SJSA1 (cell line): ENCODE measurements around the gene MYH9. TPM values are rescaled to one million over a fixed set of nuclear protein-coding genes. Genes with fewer than 3 reads are reported as not detected.

Experiments
- DNase-seq, 2 experiments: peaks; one replicate each; pipeline ENCODE4 v3.0.0-alpha.2; 2015 to 2020; ENCODE audit warnings: low spot score in 2 of 2, low read depth in 1 of 2
- H3K27ac ChIP-seq: fragments of 250-450 bp; sonication (Bioruptor Pico); 2 replicates; pipeline ENCODE4 v1.5.1; 2020; ENCODE audit warnings: mild to moderate bottlenecking, moderate library complexity
- H3K27me3 ChIP-seq: fragments of 250-450 bp; sonication (Bioruptor Pico); replicated peaks from 2 replicates; pipeline ENCODE4 v1.5.1; 2020; ENCODE audit warnings: mild to moderate bottlenecking, moderate library complexity
- H3K36me3 ChIP-seq: fragments of 250-450 bp; sonication (Bioruptor Pico); 2 replicates; pipeline ENCODE4 v1.5.1; 2020; ENCODE audit warnings: mild to moderate bottlenecking
- H3K4me1 ChIP-seq: fragments of 250-450 bp; sonication (Bioruptor Pico); replicated peaks from 2 replicates; pipeline ENCODE4 v1.6.1; 2021; ENCODE audit warnings: mild to moderate bottlenecking
- H3K4me3 ChIP-seq: fragments of 250-450 bp; sonication (Bioruptor Pico); 2 replicates; pipeline ENCODE4 v1.5.1; 2020; ENCODE audit warnings: mild to moderate bottlenecking
- H3K9me3 ChIP-seq: fragments of 250-450 bp; sonication (Bioruptor Pico); replicated peaks from 2 replicates; pipeline ENCODE4 v1.5.1; 2020; ENCODE audit warnings: mild to moderate bottlenecking
- total RNA-seq: library from RNA; depleted of rRNA; stranded (reverse); fragments of >200 nt; shearing (Covaris generic); gene quantifications from 2 replicates; pipeline ENCODE4 v1.2.3, GENCODE V29; 2014

The MYH9 gene
- total RNA-seq, 1 experiment from 2014 or later = 668 TPM

DNA sequence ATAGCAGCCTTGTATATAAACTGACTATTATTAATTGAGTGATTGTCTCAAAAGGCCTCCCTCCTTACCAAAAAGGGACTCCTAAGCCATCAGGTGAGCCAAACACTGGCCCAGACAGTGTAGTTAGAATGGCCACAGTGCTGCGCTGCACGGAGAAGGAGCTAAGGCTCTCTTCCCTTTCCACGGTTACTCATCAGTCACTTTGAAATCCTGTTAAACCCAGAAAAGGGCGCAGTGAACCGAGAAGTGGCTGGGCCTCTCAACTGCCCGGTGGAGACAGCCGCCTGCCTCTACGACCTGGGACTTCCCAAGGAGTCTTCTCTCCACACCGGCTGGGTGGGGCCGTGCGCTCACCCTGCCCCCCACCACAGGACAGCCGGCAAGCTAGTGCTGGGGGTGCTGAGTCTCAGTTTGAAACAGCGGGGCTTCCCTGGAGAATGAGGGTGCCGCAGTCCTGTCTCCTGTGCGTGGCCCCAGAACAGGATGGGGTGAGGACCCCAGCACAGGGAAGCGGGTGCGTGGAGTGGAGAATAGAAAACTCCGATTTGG lies 1.3 kb downstream of the MYH9 start:
- DNase-seq = no peak
- Histone ChIP-seq H3K4me1 (peaks cover 42% of the 10 kb centered on the region), H3K27me3 (no peaks in the 10 kb centered on the region), H3K4me3 (peak overlapping the region; percentile 88), H3K27ac (peak overlapping the region; percentile 64), H3K9me3 (no peaks in the 10 kb centered on the region), H3K36me3 (peaks cover 59% of the 10 kb centered on the region)

DNA sequence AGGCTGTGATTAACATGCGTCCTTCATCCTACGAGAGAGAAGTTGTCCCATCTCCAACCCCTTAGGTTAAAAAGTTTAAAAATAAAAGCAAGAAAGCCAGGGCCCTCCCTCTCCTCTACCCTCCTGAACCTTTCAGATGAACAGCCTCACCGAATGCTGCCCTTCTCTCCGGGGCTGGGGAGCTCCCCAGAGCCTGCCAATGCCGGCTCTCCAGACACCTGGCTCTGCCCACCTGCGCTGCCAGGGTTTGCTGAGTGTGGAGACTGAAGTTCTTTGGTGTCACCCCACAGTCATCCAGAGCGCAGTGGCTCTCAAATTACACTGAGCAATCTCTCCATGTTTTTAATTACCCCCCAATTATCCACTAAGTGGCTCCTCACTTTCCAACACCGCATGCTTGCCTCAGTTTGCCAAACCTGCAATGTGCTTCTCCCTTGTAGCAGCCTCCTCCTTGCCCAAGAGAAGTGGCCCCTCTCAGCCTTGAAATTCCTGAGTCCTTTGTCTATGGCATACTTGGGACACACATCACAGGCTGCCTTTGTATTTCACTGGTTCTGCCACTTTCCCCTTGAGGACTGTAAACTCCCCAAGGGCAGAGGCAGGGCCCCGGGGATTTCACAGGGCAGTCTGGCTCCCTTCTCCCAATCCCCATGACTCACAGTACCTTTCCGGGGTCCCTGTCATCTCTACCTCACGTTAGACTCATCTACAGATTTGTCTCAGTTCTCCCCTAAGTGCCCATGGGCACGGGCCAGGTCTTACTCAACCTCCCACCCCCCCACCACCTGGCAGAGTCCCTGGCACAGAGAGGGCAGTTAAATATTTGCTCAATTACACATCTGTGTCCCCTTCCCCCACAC lies 2.0 kb downstream of the MYH9 start:
- Histone ChIP-seq H3K9me3 (no peaks in the 10 kb centered on the region), H3K27me3 (no peaks in the 10 kb centered on the region), H3K36me3 (peaks cover 65% of the 10 kb centered on the region), H3K4me1 (peaks cover 46% of the 10 kb centered on the region), H3K4me3 (peak overlapping the region; percentile 88), H3K27ac (peak overlapping the region; percentile 64)
- DNase-seq = peak; percentile 84 to 91

DNA sequence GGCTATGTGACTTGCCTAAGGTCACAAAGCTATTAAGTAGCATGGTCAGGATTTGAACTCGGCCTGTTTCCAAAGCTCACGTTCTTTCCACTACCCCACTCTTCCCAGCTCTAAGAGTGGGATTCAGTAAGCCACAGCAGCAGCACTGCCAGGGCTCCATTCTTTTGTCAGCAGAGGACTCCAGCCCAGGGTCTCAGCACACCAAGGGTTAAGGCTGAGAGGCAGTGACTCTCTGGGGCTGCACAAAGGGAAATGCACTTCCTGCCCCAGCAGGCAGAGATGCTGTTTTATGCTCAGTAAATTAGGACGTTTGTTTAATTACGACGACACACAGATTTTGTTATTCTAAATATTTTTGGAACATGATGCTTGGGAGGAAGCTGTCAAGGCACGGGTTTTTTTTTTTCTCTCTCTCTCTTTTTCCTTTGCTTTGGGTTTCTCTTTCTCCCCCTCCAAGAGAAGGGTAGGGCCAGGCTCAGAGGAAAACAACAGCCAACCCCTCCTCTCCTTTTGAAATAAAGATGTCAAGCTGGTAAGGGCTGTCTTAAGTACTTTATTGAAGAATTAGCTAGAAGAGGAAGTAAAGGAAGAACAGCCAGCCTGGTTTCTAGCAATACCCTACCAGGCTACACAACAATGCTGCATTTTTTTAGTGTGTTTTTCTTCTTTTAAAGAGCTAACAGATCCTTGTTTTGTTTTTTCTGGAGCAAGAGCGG lies 2.8 kb downstream of the MYH9 start:
- no peaks in the 10 kb centered on the region for H3K27me3 ChIP-seq
- peak overlapping the region; percentile 64 for H3K27ac ChIP-seq
- H3K36me3 ChIP-seq = peaks cover 72% of the 10 kb centered on the region
- H3K4me1 ChIP-seq = peaks cover 54% of the 10 kb centered on the region
- H3K4me3 ChIP-seq = peak overlapping the region; percentile 88
- no peaks in the 10 kb centered on the region for H3K9me3 ChIP-seq
- DNase-seq = peak in 1 of 2 experiments; percentile 62

DNA sequence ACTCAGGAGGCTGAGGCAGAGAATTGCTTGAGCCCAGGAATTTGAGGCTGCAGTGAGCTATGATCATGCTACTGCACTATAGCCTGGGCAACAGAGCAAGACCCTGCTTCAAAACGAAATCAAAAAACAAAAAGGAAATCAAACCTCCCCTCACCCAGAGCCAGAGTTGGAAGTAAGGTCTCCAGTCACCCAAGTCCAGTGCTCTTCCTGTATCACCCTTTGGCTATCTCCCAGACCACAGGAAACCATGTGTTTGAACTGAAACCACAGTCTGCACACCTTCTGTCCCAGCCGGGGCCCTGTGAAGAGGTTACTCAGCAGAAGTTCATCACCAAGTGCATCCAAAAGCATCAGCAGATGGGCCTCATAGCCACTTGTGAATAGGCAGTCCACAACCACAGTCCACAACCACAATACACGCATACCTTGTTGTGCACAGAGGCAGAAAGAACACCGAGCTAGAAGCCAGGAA lies 4.6 kb downstream of the MYH9 start:
- DNase-seq = peak; percentile 50 to 67
- Histone ChIP-seq H3K27me3 (no peaks in the 10 kb centered on the region), H3K27ac (no peak overlapping the region), H3K4me3 (no peak overlapping the region), H3K9me3 (no peaks in the 10 kb centered on the region), H3K4me1 (peaks cover 63% of the 10 kb centered on the region), H3K36me3 (peaks cover 90% of the 10 kb centered on the region)

DNA sequence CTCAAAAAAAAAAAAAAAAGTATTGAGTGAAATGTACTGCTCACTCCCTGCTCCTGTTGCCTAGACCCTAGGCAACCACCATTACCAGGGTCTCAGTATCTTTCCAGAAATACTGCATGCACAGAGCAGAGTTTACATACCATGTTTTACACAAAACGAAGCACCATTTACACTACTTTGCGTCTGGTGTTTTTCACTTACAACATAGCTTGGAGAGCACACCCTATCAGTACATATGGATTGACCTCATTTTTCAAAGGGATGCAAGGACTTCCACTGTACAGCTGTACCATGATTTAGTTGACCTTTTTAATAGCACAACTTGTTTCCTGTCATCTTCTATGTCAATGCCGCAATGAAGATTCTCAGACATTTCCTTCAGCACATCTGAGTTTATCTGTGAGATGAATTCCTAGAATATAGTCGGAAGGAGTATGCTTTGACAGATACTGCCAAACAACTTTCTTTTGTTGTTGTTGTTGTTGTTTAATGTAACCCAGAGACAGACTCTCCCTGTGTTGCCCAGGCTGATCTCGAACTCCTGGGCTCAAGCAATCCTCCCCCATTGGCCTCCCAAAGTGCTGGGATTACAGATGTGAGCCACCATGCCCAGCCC lies 6.1 kb downstream of the MYH9 start:
- Histone ChIP-seq H3K4me3 (no peak overlapping the region), H3K9me3 (no peaks in the 10 kb centered on the region), H3K27me3 (no peaks in the 10 kb centered on the region), H3K36me3 (peaks cover 93% of the 10 kb centered on the region), H3K4me1 (peaks cover 59% of the 10 kb centered on the region), H3K27ac (no peak overlapping the region)
- DNase-seq = no peak

DNA sequence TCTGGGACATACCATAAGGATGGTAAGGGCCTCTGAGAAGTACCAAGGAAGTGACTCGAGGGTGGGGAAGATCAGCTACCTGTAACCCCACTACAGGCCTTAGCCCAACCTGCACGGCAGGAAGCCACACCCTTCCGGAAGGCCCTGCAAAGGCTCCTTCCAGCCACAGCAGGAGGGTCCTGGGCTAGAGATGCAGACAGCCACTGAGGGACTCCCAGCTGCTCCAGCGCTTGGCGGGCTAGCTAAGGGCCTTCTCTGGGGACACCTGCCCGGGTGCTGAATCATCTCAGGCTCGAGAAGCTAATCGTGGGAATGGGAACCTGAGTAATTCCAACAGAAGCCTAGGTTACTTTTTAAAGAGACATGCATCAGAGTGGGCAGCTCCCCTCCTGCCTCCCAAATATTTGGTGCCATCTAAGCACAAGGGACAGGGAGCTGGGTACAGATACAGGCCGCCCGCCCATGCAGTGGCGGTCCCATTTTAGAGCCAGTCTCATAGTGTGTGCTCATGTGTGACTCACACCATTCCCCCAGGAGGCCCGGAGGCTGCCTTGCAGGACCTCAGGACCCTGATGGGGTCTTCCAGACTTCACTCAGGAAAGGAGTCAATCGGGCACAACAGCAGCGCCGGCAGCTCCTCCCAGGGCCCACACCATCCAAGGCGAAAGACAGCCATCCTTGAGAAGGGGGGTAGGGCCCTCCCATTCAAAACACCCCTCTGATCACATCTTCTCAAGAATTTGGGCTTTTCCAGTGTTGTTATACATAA lies 8.0 kb downstream of the MYH9 start:
- Histone ChIP-seq H3K27me3 (no peaks in the 10 kb centered on the region), H3K27ac (no peak overlapping the region), H3K4me3 (no peak overlapping the region), H3K36me3 (peaks cover 91% of the 10 kb centered on the region), H3K9me3 (no peaks in the 10 kb centered on the region), H3K4me1 (peaks cover 54% of the 10 kb centered on the region)
- DNase-seq = peak; percentile 52 to 68

DNA sequence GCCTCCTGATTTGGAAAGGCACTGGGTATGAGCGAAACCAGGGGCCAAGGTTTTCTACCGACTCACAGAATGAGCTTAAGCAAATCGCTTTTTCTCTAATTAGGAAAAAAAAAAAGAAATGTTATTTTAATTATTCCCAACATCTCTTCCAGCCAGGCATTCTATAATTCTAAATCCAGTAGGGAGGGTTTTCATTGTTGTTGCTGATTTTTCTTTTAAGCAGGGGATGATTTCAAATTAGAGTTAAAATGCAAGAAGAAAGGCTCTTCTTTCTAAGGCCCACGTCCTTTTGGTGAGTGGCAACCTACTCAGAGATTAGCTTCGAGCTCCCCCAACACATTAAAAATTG lies 8.9 kb downstream of the MYH9 start:
- H3K4me3 ChIP-seq = no peak overlapping the region
- H3K27ac ChIP-seq = no peak overlapping the region
- no peak for DNase-seq
- peaks cover 91% of the 10 kb centered on the region for H3K36me3 ChIP-seq
- peaks cover 54% of the 10 kb centered on the region for H3K4me1 ChIP-seq
- no peaks in the 10 kb centered on the region for H3K27me3 ChIP-seq
- no peaks in the 10 kb centered on the region for H3K9me3 ChIP-seq

DNA sequence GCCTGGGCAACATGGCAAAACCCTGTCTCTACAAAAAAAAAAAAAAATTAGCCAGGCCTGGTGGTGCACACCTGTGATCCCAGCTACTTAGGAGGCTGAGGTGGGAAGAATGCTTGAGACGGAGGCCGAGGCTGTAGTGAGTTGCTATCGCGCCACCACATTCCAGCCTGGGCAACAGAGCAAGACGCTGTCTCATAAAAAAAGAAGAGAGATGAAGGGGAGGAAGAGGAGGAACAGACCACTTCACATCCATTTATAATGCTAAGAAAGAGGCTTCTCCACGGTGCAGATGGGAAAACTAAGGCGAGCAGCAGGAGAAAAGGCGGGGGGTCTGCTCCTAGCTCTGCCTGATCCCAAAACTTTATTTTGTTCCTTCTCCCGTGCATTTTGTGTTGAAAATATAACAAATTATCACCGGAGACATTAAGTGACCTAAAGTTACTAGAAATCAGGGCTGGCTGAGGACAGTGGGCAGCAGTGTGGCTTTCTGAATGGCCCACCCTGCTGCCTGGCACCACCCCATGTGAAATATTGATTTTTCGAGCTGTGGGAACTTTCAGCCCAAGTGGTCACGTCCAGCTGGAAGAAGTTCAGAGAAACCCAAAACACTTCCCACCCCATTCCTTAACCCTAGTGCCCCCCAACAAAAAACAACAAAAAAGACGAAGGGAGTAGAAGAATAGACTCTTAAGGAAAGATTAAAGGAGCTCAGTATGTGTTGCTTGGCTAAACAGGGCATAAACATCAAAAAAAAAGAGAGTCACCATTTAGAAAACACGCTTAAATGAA lies 9.5 kb downstream of the MYH9 start:
- Histone ChIP-seq H3K4me1 (peaks cover 54% of the 10 kb centered on the region), H3K36me3 (peaks cover 90% of the 10 kb centered on the region), H3K27me3 (no peaks in the 10 kb centered on the region), H3K27ac (no peak overlapping the region), H3K9me3 (no peaks in the 10 kb centered on the region), H3K4me3 (no peak overlapping the region)
- DNase-seq = no peak

DNA sequence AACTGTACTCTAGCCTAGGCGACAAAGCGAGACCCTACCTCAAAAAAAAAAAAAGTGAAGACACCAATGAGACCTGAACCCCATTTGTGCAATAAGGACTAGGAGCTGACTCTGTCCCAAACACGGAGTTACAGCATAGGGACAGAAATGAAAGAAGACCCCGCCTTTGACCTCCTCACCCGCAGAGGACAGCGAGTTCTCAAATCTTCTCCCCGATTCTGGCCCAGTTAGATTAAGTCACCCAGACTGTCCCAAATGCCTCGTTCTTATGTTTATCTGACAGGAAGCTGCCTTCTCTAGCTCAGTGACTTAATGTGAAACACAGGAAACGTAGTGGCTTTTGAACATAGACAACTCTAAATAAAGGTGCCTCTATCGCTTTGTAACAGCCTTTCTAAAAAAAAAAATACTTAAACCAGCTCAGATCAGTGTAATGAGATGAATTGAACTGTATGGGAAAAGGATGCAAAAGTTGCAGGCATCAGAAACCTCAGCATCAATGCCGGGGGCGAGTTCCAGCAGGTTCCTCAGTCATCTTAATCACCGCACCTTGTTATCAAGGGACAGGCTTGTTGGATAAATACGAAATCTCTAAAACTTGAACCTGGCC lies 10.6 kb downstream of the MYH9 start:
- Histone ChIP-seq H3K4me1 (peaks cover 59% of the 10 kb centered on the region), H3K9me3 (no peaks in the 10 kb centered on the region), H3K36me3 (peaks cover 85% of the 10 kb centered on the region), H3K4me3 (no peak overlapping the region), H3K27me3 (no peaks in the 10 kb centered on the region), H3K27ac (no peak overlapping the region)
- no peak for DNase-seq

DNA sequence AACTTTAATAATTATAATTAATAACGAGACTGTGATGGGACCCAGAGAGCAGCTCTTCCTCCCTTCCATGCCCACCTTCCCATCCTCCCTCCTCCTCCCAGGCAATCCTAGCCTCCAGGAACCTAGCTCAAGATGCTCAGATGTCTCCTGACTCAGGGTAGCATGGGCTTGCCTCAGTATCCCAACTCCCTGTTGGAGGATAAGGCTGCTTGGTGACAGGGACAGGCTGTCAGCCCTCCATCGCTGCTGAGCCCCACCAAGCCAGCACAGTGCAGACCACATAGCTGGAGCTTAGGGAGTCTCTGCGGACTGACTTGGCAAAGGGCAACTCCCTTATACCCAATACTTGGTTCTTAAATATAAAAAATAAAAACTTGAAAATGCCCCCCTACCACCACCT lies 11.5 kb downstream of the MYH9 start:
- no peak overlapping the region for H3K27ac ChIP-seq
- peaks cover 87% of the 10 kb centered on the region for H3K36me3 ChIP-seq
- no peaks in the 10 kb centered on the region for H3K9me3 ChIP-seq
- no peaks in the 10 kb centered on the region for H3K27me3 ChIP-seq
- peaks cover 62% of the 10 kb centered on the region for H3K4me1 ChIP-seq
- no peak for DNase-seq
- no peak overlapping the region for H3K4me3 ChIP-seq

DNA sequence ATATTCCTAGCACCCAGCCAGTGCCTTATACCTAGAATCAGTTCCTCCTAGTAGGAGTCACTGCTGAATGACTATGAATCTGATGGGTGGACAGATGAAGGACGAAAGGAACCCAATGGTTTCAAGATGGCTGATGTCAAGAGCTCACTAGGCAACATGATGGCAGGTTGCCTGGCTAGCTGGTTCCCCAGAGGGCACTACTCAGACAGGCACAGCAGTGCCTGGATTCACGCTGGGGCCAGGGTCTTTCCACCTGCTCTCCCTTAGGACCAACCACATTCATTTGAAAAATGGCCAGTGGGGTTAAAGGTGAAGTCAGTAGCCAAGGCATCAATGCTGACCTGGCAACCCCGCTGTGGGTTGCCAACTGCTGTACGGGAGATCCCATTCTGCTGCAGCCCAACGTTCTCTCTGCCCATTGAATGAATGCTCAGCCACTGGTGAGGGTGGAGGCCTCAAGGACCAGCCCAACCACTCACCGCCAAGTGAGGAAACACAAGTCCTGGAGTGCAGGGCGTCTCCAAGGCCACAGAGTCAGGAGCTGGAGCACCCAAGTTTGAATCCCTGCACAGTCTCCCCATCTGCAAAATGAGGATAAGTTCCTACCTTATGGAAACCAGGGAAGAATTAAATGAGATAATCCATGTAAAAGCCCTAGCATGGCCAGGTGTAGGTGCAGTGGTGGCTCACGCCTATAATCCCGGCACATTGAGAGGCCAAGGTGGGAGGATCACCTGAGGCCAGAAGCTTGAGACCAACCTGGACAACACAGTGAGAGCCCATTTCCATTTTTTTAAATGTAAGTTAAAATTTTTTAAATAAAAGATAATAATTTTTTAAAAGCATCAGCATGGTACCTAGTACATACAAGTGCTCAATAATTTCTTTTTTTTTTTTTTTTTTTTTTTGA lies 12.4 kb downstream of the MYH9 start:
- Histone ChIP-seq H3K9me3 (no peaks in the 10 kb centered on the region), H3K36me3 (peaks cover 84% of the 10 kb centered on the region), H3K27me3 (no peaks in the 10 kb centered on the region), H3K4me3 (no peak overlapping the region), H3K4me1 (peaks cover 63% of the 10 kb centered on the region), H3K27ac (no peak overlapping the region)
- no peak for DNase-seq
